ENCODE data around the gene B3GNT7.
"Not testable (repeated sequence)": the region's sequence is repeated elsewhere in the genome, so short reads cannot be mapped to it uniquely, and the experiment has no call there.

Gene B3GNT7

DNA sequence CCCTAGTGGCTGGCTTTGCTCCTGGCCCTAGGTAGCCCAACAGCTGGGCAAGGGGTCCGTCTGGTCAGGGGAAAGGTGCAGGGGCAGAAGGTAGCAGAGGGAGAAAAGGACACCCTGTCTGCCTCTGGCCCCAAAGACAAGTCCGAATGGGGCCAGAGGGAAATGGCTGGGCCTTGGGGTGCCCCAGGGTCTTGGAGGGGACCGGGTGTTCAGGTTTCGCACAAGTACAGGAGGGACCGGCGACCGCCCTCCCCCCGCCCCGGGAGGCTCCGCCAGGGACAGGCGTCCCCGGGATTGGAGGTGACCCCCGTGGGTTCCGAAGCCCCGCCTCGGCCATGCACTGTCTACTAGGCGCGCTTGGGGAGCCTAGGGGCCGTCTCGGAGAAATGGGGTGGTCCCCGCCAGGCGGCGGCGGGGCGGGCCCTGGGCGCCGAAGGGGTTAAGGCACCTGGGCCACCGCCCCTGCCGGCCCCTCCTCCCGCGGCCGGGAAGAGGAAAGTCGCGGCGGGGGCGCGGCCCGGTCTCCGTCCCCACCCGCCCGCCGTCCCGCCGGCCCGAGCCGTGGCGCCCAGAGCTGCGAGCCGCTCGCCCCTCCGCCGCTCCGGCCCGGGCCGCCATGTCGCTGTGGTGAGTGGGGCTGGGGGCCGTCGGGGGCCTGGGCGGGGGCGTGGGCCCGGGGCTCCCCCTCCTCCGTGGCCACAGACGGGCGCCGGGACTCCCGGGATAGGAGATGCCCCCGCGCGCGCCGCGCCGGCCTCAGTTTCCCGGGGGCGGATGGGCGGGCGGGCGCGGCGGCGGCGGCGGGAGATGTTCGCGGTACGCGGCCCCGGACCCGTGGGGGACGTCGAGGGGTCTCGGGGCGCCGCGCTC is at the start of gene B3GNT7:
Gene B3GNT7 (plus strand): TSS at position 523 of the 870 bp plus-strand sequence. CDS start 94 bp downstream, at position 617.
- DNase-seq, result no peak

DNA sequence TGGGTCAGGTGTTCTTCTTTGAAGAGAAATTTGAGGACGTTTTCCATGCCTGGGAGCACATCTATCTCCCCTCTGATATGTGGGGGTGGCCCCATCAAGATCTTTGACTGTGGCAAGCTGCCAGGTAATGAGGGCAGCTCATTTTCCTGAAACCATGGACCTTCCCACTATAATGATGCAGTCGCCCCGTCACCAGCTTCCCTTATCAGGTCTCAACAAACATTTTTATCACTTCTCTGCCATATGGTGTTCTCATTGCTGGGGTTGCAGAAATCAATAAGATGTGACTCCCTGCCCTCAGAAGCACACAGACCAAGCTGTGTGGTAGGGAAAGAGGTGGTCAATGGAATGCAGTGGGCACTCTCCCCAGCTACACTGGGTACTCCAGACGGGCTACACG is 48.4 kb upstream of the B3GNT7 start:
- DNase-seq, result no peak

- no peak for DNase-seq
Measured at GRCh38 chr2:231347638-231348037, 47.9 kb upstream of the B3GNT7 start.

GRCh38 chr2:231348173-231348572 is 47.3 kb upstream of the B3GNT7 start:
- no peak for DNase-seq

- no peak for DNase-seq
Measured at GRCh38 chr2:231348704-231349373, 46.7 kb upstream of the B3GNT7 start.

GRCh38 chr2:231349374-231349735 is 46.2 kb upstream of the B3GNT7 start:
- not testable (repeated sequence) for DNase-seq

- DNase-seq, result no peak
Measured at GRCh38 chr2:231351648-231352047, 43.9 kb upstream of the B3GNT7 start.

GRCh38 chr2:231353469-231353868 is 42.0 kb upstream of the B3GNT7 start:
- DNase-seq, result no peak

- DNase-seq, result no peak
Measured at GRCh38 chr2:231355508-231356465, 39.7 kb upstream of the B3GNT7 start.

GRCh38 chr2:231356466-231356844 is 39.1 kb upstream of the B3GNT7 start:
- no peak for DNase-seq

DNA sequence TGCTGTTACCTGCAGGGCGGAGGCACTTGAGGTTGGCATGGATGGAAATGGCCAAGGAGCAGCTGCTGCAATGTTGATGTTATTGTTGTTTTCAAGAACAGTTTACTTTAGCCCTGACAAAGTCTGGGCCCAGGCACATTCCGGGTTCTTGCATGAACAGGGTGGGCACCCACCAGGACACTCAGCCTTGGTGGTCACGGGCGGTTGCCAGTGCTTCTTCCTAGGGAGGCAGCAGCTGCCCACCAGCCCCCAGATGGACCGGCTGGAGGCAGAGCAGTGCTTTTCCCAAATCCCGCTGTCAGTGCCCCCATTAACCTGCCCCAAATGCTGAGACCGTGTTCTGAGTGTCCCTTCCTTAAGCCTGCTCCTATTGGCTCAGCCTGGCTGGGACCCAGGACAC is 38.5 kb upstream of the B3GNT7 start:
- no peak for DNase-seq

DNA sequence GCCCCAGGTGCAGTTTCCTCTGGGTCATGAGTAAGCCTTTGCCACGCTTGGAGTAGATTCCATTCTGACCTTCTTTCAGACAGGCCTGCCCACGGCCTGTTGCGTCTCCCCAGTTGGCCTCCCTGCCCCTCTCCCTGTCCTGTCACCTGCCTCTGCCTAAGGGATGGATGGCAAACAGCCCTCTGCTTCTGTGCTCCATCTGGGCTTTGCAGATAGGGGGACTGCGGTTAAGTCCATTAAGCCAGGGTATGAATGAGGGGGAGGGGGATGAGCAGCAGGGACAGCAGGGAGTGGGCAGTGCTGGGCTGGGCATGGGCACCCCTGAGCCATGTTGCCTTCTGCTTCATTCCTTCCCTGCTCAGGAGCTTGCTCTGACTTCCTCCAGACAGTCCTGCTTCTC is 37.6 kb upstream of the B3GNT7 start:
- no peak for DNase-seq

DNA sequence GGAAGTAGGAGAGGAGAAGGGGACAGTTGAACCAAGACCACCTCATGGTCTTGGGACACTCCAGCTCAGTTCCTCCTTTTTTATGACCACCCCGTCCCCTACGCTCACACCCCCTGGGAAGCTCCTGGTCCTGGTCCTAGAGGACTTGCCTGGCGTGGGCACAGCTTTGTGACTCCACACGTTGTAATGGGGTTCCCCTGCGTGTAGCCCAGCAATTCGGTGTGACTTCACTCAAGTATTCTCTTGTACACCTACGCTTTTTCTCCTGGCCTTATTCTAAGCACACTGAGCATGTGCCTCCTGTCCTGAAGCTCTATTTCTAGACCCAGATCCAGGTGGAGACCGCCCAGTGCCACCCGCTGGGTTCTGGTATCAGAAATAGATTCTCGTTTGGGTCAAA is 36.1 kb upstream of the B3GNT7 start:
- DNase-seq, result no peak

DNA sequence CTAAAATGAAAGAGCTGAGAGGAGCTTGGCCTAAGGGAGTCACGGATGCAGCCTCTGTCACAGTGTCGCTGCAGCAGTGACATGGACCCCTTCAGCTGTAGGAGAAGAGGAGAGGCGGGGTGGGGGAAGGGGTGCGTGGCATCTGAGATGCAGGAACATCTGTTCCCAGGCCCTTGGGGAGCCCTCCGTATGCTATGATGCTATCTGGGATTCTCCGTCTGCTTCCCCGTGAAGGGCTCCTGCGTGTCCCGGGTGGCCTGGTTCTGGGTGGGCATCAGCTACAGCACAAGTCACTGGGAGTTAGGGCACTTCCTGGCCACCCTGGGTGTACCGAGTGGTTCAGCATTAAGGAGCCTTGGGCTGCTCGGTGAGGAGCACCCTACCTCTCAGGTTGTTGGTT is 35.6 kb upstream of the B3GNT7 start:
- no peak for DNase-seq

GRCh38 chr2:231360401-231360800 is 35.1 kb upstream of the B3GNT7 start:
- no peak for DNase-seq

GRCh38 chr2:231360881-231361371 is 34.6 kb upstream of the B3GNT7 start:
- DNase-seq, result no peak

DNA sequence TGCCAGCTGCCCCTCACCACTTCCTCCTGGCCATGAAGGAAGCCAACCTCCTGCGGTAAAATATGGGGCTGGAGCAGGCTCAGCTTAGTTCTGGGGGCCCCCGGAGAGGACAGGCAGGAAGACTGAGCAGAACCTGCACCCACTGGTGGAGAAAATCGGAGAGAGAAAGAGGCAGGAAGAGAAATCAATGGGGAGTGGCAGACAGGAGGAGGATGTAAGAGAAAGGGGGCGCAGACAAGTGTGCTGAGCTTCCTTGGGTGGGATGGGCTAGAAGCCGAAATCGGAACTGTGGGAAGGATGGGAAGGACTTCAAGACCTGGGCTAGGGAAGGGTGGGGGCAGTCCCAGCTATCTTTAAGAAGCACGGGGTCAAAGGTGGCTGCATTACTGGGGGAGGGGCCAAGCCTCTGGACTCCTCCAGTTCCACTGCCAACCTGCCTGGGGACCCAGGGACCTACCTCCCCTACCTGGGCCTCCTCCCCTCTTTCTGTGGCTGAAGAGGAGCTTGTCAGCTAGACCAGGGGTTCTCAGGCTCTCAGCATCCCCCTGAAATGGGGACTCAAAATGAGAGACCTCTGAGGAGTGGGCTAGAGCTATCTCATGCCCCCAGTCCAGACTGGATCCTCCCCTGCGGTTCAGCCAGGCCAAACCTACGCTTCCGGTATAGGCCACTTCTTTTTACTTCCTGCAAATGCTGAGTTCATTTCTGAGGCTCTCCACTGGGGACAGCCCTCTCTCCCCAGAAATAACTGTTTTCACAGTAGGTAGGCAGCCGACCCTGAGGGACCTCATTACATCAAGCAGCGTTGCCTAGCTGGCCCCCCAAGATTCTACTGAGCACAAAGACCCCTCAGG is 33.6 kb upstream of the B3GNT7 start:
- peak; percentile 29 to 40 for DNase-seq

DNA sequence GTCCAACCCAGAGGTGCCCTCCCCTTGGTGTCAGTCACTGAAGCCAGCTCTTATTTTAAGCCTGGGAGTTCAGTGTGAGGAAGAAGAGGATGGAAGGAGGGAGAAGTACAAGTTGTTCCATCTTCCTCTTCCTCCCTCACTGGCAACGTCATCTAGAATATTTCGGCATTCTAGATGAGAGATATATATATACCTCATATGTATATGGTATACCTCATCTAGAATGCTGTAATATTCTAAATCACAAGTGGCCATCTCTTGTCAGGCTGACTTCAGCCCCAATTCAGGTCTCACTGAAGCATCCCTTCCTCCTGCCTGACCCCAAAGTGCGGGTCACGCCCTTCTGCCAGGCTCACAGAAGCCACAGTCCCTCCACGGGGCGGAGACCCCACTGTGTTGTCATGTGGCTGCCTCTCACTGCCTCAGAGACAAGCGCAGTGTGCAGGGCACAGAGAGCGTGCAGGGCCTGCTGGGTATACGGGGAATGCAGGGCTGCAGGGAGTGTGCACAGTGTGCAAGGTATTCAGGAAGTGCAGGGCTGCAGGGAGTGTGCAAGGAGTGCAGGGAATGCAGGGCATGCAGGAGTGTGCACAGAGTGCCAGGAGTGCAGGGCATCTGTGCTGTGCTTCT is 32.8 kb upstream of the B3GNT7 start:
- DNase-seq, result no peak

DNA sequence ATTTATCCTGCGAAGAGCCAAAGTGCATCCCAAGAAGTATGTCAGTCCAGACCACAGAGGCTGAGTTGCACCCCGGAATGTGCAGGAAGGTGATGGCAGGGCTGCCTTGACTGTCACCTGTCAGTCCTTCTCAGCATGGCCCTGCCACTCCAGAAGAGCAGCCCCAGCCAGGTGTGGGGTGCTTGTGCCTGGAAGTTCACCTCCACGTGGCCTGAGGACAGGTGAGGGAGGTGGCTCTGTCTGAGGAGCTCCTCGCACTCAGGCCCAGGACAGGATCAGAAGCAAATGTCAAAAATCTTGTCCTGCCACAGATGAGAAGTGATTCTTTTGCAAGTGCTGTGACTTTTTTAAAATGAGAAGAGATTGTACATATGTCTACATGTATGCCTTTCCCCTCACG is 31.4 kb upstream of the B3GNT7 start:
- DNase-seq, result no peak

DNA sequence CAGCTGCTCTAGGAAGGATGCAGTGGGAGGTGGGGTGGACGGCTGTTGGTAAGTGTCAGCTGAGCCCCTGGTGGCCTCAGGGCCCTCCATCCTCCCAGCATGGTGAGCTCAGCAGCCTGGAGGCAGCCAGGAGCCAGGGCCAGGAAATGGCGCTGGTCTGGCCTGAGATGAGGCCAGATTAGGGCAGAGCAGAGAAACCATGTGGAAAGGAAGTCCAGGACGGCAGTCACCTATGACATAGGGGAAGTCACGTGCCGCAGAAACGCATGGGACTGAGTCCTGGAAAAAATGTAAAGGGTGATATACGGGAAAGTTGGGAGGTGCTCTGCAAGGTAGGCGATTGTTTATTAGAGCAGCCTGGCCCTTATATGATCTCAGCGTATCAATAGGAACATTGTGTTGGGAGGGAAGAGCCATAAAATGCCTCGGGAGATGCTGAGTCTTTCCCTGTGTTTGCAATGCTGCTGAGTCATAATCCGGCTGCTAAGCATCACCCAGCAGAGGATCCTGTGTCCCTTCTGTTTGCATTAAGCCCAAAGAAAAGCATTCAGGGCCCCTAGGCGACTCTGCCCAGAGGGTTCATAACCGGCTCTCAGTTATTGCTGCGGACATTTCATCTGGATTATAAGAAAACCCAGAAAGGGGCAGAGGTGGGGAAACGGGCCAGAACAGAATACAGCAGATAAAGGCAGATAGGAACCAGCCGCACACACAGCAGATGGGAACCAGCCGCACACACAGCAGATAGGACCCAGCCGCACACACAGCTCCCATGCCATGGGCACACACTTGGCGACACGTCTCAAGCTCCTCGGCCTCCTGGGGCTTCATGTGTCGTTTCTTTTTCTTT is 30.3 kb upstream of the B3GNT7 start:
- DNase-seq, result no peak

DNA sequence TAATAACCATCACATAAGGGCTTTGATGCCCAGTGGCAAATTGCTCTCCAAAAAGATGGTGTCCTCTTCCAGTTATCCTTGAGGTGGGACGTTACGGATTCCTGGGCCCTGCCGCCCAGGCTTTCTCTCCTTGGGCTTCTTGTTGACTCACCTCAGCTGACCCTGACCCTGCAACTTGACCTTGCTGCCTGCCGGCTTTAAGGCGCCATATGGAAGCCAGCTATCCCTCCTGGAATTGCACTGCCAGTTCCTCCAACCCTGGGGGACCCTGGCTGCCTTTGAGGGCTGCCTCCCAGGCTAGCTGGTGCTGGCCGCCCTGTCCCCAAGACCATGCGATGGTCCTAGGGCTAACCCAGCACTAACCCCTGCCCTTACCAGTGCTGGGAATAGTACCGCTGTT is 28.3 kb upstream of the B3GNT7 start:
- DNase-seq, result no peak
